HG02610 (cell line): Measurements from ENCODE around the gene ZNF578.
"Not testable (repeated sequence)": the region's sequence is repeated elsewhere in the genome, so short reads cannot be mapped to it uniquely, and the experiment has no call there.

Experiments
- ATAC-seq: cut with Tn5 transposase; IDR thresholded peaks from one replicate; pipeline ENCODE4 v1.9.1; 2021; ENCODE audit warnings: mild to moderate bottlenecking, moderate library complexity; ENCODE audit not compliant: unreplicated experiment

ZNF578 gene

DNA sequence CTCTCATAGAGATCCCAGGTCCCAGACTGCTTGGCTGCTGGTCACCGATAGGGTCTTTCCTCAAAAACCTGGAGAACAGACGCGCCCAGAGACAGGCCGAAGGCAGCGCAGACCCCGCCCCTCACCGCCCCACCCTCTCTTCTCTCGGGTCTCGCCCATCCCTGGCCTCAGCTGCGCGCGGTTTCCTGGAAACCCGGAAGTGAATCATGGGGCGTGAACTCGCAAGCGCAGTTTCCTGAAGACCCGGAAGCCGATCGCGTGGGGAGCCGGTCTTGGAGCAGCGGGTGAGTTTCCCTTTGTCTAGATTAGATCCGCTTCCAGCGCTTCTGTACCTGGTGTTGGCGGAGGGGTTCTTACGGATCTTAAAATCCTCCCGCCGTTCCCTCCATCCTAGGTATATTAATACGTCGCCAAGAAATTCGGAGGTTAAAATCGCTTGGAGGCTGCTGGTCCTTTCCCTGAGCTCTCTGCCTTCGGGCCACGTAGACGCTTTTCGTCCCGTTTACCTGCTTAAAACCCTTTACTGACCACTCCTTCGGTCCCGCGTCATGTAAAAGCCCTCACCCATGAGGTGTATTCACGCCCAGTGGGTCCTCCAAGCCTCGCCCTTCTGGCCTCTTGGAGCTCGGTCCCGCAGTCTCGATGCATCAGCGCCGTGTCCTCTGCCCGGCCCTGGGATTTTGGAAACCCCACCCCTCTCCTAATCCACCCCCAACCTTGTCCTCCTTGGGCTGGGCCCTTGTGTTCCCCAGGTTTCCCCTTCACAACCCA is at the start of gene ZNF578:
TSS of gene ZNF578 (plus strand) at position 230 of the 771 bp plus-strand sequence. CDS start 48,293 bp downstream, outside the sequence.
- no peak for ATAC-seq

DNA sequence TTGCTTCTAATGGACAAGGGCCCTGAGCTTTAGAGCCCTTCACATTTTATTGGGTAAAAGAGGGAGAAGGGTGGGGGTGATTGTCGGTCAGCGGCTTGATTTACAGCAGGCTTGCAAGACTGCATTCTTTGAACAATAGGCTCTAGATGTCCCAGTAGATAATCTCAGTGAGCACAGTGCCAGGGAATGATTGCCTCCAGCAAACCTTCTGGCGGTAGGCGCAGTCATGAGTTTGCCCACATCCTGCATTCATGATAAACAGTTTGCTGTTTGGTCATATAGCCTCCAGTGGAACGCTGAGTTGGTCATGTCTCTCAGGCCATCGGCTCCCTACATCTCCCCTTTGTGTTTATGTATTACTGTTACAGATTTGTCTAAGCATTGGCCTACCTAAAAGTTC is 43.1 kb upstream of the ZNF578 start:
- ATAC-seq, result no peak

DNA sequence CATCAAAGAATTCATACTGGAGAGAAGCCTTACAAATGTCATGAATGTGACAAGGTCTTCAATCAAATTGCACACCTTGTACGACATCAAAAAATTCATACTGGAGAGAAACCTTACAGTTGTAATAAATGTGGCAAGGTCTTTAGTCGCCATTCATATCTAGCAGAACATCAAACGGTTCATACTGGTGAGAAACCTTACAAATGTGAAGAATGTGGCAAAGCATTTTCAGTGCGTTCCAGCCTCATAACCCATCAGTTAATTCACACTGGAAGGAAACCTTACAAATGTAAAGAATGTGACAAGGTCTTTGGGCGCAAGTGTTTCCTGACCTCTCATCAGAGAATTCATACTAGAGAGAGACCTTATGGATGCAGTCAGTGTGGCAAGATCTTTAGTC is 37.6 kb upstream of the ZNF578 start:
- no peak for ATAC-seq

DNA sequence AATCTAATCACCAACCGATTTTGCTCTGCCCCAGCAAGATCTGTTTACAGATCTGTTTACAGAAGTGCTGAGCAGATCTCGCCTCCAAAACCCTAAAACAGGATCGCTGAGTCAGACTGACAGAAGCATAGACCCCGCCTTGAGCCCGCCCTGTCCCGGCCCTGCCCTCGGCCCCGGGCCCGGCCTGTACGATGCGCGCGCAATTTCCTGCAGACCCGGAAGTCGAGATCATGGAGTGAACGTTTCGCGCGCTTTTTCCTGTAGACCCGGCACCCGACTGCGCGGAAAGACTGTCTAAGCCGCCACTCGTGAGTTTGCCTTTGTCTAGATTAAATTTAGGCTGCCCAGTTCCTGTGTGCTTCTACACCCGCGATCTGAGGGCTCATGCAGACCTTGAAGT is 24.4 kb upstream of the ZNF578 start, which contains the start of gene ZNF534:
TSS of gene ZNF534 (plus strand) at position 212 of the 400 bp plus-strand sequence. CDS start 2,327 bp downstream, outside the sequence.
- ATAC-seq, result no peak

DNA sequence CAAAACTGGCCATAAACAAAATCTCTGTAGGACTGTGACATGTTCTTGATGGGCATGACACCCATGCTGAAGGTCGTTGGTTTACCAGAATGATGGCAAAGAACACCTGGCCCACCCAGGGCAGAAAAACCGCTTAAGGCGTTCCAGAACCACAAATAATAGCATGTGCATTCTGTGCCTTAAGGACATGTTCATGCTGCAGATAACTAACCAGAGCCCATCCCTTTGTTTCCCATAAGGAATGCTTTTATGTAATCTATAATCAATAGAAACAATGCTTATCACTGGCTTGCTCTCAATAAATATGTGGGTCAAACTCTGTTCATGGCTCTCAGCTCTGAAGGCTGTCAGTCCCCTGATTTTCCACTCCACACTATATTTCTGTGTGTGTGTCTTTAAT is 11.2 kb upstream of the ZNF578 start:
- no peak for ATAC-seq

DNA sequence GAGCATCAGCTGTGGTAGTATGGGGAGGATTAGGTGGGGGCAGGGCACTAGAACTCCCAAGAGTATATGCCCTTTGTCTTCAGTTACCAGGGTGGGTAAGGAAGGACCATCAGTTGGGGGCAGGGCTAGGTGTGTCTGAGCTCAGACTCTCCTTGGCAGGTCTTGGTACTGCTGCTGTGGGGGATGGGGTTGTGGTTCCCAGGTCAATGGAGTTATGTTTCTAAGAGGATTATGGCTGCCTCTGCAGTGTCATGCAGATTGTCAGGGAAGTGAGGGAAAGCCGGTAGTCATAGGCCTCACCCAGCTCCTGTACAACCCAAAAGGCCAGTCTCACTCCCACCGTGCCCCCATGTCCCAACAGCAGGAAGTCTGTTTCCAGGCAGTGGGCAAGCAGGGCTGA is 8.8 kb upstream of the ZNF578 start:
- ATAC-seq, result no peak

DNA sequence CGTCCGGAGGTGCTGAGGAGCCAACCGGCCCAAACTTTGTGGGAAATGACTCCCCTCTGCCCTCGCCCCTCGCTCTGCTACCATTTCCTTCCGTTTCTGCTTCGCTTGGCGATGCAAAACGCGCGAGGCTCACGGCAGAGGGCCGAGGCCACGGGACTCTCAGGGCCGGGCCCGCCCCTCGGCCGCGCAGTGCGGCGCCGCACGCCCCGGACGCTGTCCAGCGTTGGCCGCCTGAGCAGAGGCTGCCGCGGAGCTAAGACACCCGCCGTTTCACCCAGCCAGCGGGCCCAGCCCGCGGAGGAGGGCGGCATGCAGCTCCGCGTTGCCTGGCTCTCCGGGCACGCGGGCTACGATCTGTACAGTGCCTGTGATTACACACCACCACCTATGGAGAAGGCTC is 2.1 kb upstream of the ZNF578 start:
- ATAC-seq, result no peak

DNA sequence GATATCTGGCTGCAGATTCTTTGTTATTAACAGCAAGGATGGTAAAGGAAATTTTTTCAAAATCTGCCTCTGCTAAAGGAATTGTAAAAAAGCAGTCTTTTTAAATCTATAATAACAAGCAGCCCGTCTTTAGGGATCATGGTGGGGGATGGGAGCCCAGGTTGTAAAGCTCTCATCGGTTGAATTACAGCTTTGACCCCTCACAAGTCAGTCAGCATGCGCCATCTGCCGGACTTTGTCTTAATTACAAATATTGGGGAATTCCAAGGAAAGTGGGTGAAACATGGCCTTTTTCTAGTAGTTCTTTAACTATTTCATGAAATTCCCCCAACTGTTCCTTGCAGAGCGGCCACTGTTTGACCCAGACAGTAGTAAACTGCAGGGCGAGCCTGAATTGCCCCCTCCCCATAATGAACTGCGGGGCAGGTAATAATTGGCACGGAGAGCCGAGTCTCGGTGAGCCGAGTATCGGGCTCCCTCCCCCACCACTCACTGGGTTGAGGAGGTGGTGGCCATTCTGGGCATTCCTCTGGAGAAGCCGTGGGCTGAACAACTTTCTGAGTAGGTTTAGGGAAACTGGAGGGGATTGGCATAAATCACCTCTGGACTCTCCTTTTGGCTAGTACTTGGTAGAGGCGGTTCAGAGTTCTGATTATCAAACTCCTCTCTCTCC is 11.6 kb downstream of the ZNF578 start:
- no peak for ATAC-seq

DNA sequence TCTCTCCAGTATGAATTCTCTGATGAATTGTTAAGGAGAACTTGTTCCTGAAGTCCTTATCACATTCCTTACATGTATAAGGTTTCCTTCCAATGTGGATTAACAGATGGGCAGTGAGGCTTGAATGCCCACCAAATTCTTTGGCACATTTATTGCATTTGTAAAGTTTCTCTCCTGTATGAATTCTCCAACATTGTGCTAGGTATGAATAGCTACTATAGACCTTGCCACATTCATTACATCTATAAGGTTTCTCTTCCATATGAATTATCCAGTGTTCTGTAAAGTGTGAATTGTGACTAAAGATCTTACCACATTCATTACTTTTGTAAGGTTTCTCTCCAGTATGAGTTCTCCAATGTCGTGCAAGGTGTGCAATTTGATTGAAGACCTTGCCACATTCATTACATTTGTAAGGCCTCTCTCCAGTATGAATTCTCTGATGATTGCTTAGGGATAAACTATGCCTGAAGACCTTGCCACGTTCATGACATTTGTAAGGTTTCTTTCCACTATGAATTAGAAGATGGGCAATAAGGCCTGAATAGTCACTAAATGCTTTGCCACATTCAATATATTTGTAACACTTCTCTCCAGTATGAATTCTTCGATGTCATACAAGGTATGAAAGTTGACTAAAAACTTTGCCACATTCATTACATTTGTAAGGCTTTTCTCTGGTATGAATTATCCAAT is 20.4 kb downstream of the ZNF578 start:
- no peak for ATAC-seq

DNA sequence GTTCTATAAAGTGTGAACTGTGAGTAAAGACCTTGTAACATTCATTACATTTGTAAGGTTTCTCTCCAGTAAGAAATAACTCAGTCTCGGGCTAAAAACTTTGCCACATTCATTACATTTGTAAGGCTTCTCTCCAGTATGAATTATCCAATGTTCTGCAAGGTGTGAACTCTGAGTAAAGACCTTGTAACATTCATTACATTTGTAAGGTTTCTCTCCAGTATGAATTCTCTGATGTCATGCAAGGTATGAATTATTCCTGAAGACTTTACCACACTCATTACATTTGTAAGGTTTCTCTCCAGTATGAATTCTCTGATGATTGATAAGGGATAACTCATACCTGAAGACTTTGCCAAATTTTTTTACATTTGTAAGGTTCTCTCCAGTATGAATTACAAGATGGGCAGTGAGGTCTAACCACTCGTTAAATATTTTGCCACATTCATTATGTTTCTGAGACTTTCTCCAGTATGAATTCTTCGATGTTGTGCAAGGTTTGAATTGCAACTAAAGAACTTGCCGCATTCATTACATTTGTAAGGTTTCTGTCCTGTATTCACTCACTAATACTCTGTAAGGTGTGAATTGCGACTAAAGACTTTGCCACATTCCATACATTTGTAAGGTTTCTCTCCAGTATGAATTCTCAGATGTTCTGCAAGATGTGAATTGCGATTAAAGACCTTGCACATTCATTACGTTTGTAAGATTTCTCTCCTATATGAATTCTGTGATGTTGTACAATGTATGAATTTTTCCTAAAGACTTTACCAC is 21.2 kb downstream of the ZNF578 start:
- ATAC-seq, result no peak

DNA sequence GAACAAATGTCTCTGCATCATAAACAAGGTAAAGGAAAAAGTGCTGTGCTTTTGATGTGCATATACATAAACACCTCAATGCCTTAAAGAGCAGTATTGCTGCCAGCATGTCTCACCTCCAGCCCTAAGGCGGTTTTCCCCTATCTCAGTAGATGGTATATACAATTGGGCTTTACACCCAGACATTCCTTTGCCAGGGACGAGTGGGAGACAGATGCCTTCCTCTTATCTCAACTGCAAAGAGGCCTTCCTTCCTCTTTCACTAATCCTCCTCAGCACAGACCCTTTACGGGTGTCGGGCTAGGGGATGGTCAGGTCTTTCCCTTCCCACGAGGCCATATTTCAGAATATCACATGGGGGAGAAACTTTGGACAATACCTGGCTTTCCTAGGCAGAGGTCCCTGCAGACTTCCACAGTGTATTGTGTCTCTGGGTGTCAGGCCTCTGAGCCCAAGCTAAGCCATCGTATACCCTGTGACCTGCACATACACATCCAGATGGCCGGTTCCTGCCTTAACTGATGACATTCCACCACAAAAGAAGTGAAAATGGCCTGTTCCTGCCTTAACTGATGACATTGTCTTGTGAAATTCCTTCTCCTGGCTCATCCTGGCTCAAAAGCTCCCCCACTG is 30.9 kb downstream of the ZNF578 start:
- ATAC-seq, result not testable (repeated sequence)

DNA sequence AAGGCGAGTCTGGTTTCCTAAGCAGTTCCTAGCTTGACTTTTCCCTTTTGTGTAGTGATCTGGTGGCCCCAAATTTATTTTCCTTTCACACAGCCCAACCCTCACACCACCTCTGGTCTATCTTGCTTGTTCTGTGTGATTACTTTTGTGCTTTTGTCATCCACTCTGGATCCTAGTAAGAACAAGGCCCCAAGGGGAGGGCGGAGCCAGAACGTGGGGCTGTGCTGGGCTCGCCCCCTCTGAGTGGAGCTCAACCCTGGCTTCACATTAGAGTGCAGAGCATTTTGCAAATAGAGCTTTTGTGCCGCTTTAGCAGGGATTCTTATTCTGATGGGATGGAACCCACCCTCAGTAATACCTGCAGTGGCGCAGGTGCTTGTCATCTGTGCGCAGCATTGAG is 31.7 kb downstream of the ZNF578 start:
- not testable (repeated sequence) for ATAC-seq

DNA sequence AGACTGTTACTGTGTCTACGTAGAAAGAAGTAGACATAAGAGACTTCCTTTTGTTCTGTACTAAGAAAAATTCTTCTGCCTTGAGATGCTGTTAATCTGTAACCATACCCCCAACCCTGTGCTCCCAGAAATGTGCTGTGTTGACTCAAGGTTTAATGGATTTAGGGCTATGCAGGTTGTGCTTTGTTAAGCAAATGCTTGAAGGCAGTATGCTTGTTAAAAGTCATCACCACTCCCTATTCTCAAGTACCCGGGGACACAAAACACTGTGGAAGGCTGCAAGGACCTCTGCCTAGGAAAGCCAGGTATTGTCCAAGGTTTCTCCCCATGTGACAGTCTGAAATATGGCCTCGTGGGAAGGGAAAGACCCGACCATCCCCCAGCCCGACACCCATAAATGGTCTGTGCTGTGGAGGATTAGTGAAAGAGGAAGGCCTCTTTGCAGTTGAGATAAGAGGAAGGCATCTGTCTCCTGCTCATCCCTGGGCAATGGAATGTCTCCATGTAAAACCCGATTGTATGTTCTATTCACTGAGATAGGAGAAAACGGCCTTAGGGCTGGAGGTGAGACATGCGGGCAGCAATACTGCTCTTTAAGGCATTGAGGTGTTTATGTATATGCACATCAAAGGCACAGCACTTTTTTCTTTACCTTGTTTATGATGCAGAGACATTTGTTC is 32.3 kb downstream of the ZNF578 start:
- ATAC-seq, result not testable (repeated sequence)

DNA sequence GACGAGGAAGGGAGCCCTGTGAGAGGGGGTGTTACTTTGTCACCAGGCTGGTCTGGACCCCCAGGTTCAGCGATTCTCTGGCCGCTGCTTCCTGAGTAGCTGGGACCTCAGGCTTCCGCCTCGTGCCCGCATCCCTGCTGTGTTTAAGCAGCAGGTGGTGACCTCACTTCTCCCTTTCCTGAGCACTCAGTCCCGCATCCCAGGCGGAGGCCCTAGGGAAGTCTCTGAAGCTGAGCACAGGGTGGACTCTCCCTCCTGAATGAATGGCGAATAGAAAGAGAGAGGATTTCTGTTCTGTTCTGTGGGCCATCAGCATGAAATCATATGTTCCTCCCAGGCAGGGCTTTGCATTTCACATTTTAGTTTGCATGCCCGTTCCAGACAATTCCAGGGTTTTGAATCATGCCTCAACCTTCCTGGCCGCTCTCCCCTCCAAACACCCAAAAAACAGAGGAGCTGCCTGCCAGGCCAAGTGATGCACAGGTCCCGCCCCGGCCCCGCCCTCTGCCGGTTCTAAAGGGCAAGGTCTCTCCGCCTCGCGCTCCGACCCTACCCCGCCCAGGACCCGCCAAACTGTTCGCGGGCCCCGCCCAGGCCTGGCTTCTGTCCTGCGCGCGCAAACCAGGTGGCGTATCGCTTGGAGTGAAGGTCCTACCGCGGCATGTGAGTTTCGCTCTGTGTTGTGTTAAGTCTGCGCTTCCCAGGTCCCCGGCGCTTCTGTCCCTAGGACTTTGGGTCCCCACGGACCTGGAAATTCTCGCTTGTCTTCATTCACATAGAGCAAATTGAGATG is 39.0 kb downstream of the ZNF578 start:
- ATAC-seq, result no peak

DNA sequence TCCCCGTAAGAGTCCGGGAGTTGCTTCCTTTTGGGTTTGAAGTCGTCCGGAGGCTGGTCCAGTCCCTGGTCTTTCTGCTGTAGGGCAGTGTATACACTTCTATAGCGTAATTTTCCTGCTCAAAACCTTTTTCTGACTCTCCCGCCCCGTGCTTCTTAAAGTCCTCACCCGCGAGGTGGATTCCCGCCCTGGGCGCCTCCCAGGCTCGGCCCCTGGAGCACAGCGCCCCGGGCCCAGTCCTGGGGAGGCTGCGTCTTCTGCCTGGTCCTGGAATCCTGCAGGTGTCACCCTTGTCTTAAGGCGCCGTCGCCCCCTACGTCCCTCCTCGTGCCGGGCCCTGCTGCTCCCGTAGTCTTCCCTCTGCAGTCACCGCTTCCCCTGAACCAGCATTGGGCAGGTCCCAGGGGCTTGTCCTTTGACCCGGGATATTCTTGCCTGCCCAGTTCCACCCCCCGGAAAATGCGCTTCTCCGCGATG is 39.7 kb downstream of the ZNF578 start:
- no peak for ATAC-seq

DNA sequence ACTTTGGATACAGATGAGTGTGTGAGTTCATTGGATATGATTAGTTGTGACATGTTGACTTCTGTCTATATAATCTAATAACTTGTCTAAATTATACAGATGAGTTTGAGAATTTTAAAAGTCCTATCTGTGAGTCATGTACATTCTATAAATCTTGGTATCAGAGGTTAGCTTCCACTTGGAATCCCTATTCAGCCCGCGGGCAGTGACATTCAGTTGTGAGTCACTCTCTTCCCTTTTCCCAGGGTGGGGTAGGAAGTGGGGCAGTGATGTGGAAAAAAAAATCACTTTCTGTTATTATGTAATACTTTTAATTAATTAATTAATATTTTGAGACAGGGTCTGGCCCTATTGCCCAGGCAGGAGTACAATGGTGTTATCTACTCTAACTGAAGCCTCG is 41.2 kb downstream of the ZNF578 start:
- ATAC-seq, result no peak

DNA sequence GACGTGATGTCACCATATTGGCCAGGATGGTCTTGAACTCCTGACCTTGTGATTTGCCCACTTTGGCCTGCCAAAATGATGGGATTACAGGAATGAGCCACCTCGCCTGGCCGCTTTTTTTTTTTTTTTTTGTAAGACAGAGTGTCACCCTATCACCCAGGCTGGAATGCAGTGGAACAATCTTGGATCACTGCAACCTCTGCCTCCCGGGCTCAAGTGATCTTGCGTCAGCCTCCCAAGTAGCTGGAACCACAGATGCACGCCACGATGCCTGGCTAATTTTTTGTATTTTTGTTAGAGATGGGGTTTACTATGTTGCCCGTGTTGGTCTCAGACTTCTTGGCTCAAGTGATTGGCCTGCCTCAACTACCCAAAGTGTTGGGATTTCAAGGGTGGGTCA is 45.2 kb downstream of the ZNF578 start:
- ATAC-seq, result no peak

DNA sequence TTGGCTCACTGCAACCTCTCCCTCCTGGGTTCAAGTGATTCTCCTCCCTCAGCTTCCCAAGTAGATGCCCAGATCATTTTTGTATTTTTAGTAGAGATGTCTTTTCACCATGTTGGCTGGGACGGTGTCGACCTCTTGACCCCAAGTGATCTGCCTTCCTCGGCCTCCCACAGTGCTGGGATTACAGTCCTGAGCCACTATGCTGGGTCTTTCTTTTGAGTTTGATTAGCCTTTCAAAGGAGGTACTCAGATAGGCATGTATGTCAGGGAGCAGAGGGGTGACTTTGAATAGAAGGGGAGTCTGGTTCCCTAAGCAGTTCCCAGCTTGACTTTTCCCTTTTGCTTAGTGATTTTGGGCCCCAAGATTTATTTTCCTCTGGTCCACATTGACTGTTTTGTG is 47.1 kb downstream of the ZNF578 start:
- ATAC-seq, result not testable (repeated sequence)

DNA sequence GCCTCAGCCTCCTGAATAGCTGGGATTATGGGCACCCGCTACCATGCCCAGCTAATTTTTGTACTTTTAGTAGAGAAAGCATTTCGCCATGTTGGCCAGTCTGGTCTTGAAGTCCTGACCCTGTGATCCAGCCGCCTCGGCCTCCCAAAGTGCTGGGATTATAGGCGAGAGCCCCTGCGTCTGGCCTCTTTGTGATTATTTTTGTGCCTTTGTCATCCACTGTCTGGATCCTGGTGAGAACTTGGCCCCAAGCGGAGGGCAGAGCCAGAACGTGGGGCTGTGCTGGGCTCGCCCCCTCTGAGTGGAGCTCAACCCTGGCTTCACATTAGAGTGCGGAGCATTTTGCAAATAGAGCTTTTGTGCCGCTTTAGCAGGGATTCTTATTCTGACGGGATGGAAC is 47.6 kb downstream of the ZNF578 start:
- ATAC-seq, result not testable (repeated sequence)
